Upper lobe of left lung (tissue), 6 donors: Measurements from ENCODE around the gene EXD1. TPM values are rescaled to one million over a fixed set of nuclear protein-coding genes. Genes with fewer than 3 reads are reported as not detected.

Experiments
- ATAC-seq, 2 donors: fragments of 200-7000 bp; cut with Tn5 transposase; one replicate each; pipeline ENCODE4 v1.9.1; 2022; ENCODE audit warnings: mild to moderate bottlenecking in 2 of 2, moderate library complexity in 2 of 2; ENCODE audit not compliant: low FRiP score in 2 of 2
- DNase-seq, 2 donors: peaks; one replicate each; pipeline ENCODE4 v3.0.0-alpha.2; 2019 to 2020
- H3K27ac ChIP-seq, 4 donors: fragments of 200-600 bp; sonication (generic); one replicate each; pipeline ENCODE4 v1.5.1; 2016 to 2019
- H3K27me3 ChIP-seq, 4 donors: fragments of 200-600 bp; sonication (generic); one replicate each; pipeline ENCODE4 v1.5.1; 2017 to 2019
- H3K36me3 ChIP-seq, 4 donors: fragments of 200-600 bp; sonication (generic); one replicate each; pipeline ENCODE4 v1.5.1; 2016 to 2019
- H3K4me1 ChIP-seq, 4 donors: fragments of 200-600 bp; sonication (generic); one replicate each; pipeline ENCODE4 v1.5.1; 2018 to 2019
- H3K4me3 ChIP-seq, 4 donors: fragments of 200-600 bp; sonication (generic); one replicate each; pipeline ENCODE4 v1.5.1; 2017 to 2019; ENCODE audit warnings: mild to moderate bottlenecking in 2 of 4, moderate library complexity in 1 of 4
- H3K9me3 ChIP-seq, 4 donors: fragments of 200-600 bp; sonication (generic); one replicate each; pipeline ENCODE4 v1.5.1; 2018 to 2019
- EP300 ChIP-seq, 4 donors: sonication (generic); formaldehyde crosslinking; IDR thresholded peaks; one replicate each; pipeline ENCODE4 v1.5.1; 2017; ENCODE audit warnings: antibody characterized with exemption in 4 of 4, control low read depth in 2 of 4
- POLR2A ChIP-seq, 4 donors: fragments of 450-650 bp; IDR thresholded peaks; one replicate each; pipeline ENCODE4 v1.5.1; 2016 to 2017; ENCODE audit warnings: antibody characterized with exemption in 4 of 4, mild to moderate bottlenecking in 2 of 4
- POLR2AphosphoS5 ChIP-seq, 2 donors: sonication (generic); formaldehyde crosslinking; IDR thresholded peaks; one replicate each; pipeline ENCODE4 v1.5.1; 2017; ENCODE audit warnings: antibody characterized with exemption in 2 of 2
- WGBS, 2 donors: methylation state at CpG; one replicate each; pipeline ENCODE4 v1.1.5; 2017 to 2018; 5-methylcytosine and 5-hydroxymethylcytosine counted together
- total RNA-seq, 6 donors: library from RNA; depleted of rRNA in 4 of 6; stranded (reverse); fragments of >200 nt in 4 of 6; gene quantifications; one replicate each; pipeline versions ENCODE4 v1.1.0 to v1.2.1, GENCODE V29; 2016 to 2021
- TF ChIP-seq, protein P1 (sequence below), 6 experiments: fragments of 450-650 bp in 4 of 6; fragments of 200-600 bp in 2 of 6; sonication (generic) in 2 of 6; IDR thresholded peaks; one replicate each; pipeline ENCODE4 v1.5.1; 2016 to 2019; ENCODE audit warnings: antibody characterized with exemption in 6 of 6
- donor health status: DM: no; HTN: no; CAD: no; lungs with moderate emphysema.
- donor health status: DM: no; HTN: yes; CAD: no; lungs with severe emphysema.

EXD1 gene
- total RNA-seq, 6 donors from 2014 or later: 0.09 to 0.30 TPM; not detected in 4

DNA sequence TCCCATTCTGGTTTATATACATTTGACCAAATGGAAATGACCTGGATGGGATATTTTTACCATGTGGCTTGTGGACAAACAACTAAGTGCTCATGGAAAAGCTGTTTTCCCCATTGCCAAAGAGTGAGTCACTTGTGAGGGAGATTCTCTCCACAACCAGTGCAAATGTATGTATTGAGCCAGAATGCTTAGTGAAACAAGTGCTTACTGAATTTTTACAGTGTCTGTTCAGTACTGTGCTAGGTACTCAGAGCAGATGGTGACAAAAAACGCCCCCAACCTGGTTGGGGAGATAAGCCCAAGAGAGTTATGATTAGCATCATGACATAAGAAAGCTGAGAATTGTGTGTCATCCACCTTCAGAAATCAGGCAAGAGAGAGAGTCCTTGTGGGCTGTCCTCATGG lies 2.8 kb upstream of the EXD1 start:
- peak overlapping the region in 1 of 4 donors; percentile 96 for H3K27ac ChIP-seq
- H3K27me3 ChIP-seq: no peaks in the 10 kb centered on the region
- peaks cover 16 to 37% (median 23%) of the 10 kb centered on the region in 4 donors for H3K4me1 ChIP-seq
- TF ChIP-seq EP300 (IDR thresholded peaks at IDR 0.05): no peak
- TF ChIP-seq POLR2AphosphoS5 (IDR thresholded peaks at IDR 0.05): no peak
- no peak for TF ChIP-seq POLR2A (IDR thresholded peaks at IDR 0.05)
- TF ChIP-seq, protein P1, sequence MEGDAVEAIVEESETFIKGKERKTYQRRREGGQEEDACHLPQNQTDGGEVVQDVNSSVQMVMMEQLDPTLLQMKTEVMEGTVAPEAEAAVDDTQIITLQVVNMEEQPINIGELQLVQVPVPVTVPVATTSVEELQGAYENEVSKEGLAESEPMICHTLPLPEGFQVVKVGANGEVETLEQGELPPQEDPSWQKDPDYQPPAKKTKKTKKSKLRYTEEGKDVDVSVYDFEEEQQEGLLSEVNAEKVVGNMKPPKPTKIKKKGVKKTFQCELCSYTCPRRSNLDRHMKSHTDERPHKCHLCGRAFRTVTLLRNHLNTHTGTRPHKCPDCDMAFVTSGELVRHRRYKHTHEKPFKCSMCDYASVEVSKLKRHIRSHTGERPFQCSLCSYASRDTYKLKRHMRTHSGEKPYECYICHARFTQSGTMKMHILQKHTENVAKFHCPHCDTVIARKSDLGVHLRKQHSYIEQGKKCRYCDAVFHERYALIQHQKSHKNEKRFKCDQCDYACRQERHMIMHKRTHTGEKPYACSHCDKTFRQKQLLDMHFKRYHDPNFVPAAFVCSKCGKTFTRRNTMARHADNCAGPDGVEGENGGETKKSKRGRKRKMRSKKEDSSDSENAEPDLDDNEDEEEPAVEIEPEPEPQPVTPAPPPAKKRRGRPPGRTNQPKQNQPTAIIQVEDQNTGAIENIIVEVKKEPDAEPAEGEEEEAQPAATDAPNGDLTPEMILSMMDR (IDR thresholded peaks at IDR 0.05): no peak
- no peak overlapping the region for H3K4me3 ChIP-seq
- no peak for ATAC-seq
- H3K9me3 ChIP-seq: no peaks in the 10 kb centered on the region
- peaks cover 0 to 7% (median 0%) of the 10 kb centered on the region in 4 donors for H3K36me3 ChIP-seq
- DNase-seq: no peak
- WGBS, 2 donors: 75 to 88% methylated on average over 1 of the region's 1 CpG

DNA sequence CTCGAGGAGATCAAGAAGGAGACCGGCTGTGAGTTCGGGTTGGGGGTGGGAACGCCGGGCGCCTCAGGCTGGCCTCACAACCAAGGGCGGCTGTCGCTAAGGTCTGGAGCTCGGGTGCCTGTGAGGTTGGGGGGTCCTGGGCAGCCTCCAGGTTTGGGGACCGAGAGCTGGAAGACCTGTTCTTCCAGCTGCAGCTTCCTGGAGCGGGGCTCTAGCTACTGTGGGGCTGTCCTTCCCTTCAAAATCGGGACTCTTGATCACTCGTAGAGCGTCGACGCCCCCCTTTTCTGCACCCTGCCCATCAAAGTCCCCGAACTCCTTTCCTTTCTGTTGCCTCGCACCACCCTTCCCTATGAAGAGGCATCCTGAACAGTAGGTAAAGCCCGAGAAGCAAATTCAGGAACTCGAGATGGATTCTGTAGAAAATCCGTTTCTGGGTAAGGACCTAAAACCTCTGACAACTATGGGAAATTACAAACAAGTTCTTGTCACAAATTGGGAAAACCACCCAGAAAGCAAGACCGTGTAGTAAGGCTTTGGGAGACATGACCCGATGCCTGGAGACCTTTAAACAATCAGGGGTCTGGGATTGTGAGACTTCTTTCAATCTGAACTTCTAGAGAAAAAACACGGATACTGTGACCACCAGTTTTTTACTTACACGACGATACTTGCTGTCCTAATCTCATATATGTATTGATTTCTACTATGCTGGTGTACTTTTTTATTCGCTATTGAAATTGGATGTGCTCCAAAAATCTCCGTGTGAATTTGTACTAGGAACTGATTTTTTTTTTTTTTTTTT lies 1.1 kb upstream of the EXD1 start:
- ATAC-seq (peak; percentile 61 to 76), DNase-seq (no peak)
- TF ChIP-seq POLR2AphosphoS5 (IDR thresholded peaks at IDR 0.05): no peak
- TF ChIP-seq, protein P1 (IDR thresholded peaks at IDR 0.05): no peak
- no peak for TF ChIP-seq POLR2A (IDR thresholded peaks at IDR 0.05)
- TF ChIP-seq EP300 (IDR thresholded peaks at IDR 0.05): no peak
- WGBS, 2 donors: 4 to 6% methylated on average over 19 to 20 of the region's 28 CpGs
- Histone ChIP-seq H3K4me3 (peak overlapping the region; percentile 63 to 92 (median 78)), H3K4me1 (peaks cover 16 to 37% (median 23%) of the 10 kb centered on the region in 4 donors), H3K36me3 (peaks cover 0 to 2% (median 0%) of the 10 kb centered on the region in 4 donors), H3K27me3 (no peaks in the 10 kb centered on the region), H3K9me3 (no peaks in the 10 kb centered on the region), H3K27ac (peak overlapping the region; percentile 88 to 98 (median 94))

DNA sequence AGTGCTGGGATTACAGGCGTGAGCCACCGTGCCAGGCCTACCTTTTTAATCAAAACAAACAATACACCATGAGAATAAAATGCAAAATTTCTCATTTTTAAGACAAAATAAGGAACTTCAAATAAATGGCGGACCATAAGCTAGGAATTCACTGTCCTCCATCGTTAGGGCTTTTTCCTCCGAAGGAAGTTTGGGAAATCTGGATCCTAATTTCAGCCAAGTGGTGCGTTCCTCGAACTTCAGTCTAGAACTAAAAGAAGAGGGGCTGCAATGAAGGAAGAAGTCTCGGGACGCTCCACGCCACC lies 260 bp downstream of the EXD1 start:
- Histone ChIP-seq H3K27ac (peak overlapping the region; percentile 88 to 98 (median 94)), H3K36me3 (no peaks in the 10 kb centered on the region), H3K4me3 (peak overlapping the region; percentile 14 to 92 (median 78)), H3K27me3 (no peaks in the 10 kb centered on the region), H3K9me3 (no peaks in the 10 kb centered on the region), H3K4me1 (peaks cover 16 to 37% (median 23%) of the 10 kb centered on the region in 4 donors)
- DNase-seq (no peak), ATAC-seq (no peak)
- 33 to 39% methylated on average over 10 of the region's 10 CpGs for WGBS, 2 donors
- TF ChIP-seq EP300 (IDR thresholded peaks at IDR 0.05): no peak
- TF ChIP-seq, protein P1 (IDR thresholded peaks at IDR 0.05): no peak
- no peak for TF ChIP-seq POLR2AphosphoS5 (IDR thresholded peaks at IDR 0.05)
- TF ChIP-seq POLR2A (IDR thresholded peaks at IDR 0.05): no peak

DNA sequence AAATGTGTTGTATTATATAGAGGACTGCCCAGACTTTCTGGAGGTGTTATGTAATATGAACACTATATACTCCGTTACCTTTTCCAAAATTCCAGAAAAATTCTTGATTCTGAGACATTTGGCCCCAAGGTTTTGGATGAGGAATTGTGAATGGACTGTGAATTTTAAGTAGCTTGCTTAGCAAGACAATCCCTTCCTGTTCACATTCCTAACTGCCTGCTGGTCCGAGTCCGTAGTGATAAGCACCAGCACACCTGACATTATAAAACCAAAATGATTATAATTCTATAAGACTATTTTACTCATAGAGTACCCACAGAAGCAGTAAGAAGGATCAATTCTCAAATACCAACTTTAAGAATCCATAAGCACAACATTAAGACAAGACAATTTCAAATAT lies 11.2 kb downstream of the EXD1 start:
- ATAC-seq (no peak), DNase-seq (no peak)
- no peaks in the 10 kb centered on the region for H3K9me3 ChIP-seq
- H3K4me1 ChIP-seq: no peaks in the 10 kb centered on the region
- no peaks in the 10 kb centered on the region for H3K36me3 ChIP-seq
- no peak overlapping the region for H3K4me3 ChIP-seq
- no peak overlapping the region for H3K27ac ChIP-seq
- H3K27me3 ChIP-seq: no peaks in the 10 kb centered on the region
- TF ChIP-seq POLR2A (IDR thresholded peaks at IDR 0.05) (no peak), EP300 (IDR thresholded peaks at IDR 0.05) (no peak), POLR2AphosphoS5 (IDR thresholded peaks at IDR 0.05) (no peak)
- TF ChIP-seq, protein P1 (IDR thresholded peaks at IDR 0.05): no peak
- 60 to 70% methylated on average over 3 of the region's 3 CpGs for WGBS, 2 donors

DNA sequence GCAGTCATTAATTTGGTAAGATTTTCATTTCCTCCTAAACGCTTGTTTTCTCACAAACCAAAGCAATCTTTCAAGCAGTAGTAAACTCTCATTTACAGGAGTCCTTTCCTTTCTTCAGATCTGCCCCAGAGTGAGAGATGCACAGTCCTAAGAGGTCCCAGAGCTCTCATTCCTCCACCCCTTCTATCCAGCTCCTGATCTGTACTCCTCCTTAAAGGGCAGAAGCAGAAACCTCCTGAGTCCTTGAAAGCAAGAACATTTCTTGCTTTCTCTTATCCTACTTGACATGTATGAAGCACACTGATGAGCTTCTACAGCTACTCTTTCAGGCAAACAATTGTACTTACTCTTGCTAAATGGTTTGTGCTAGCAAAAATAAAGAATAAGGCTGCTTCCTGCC lies 11.7 kb downstream of the EXD1 start:
- Histone ChIP-seq H3K4me1 (no peaks in the 10 kb centered on the region), H3K27me3 (no peaks in the 10 kb centered on the region), H3K4me3 (no peak overlapping the region), H3K9me3 (no peaks in the 10 kb centered on the region), H3K27ac (no peak overlapping the region), H3K36me3 (no peaks in the 10 kb centered on the region)
- 24 to 26% methylated on average over 1 of the region's 1 CpG for WGBS, 2 donors
- DNase-seq: no peak
- ATAC-seq: no peak
- TF ChIP-seq EP300 (IDR thresholded peaks at IDR 0.05) (no peak), POLR2AphosphoS5 (IDR thresholded peaks at IDR 0.05) (no peak), POLR2A (IDR thresholded peaks at IDR 0.05) (no peak)
- TF ChIP-seq, protein P1 (IDR thresholded peaks at IDR 0.05): no peak
